GM12891 (cell line): ENCODE data around the gene IDH3G.
"Not testable (repeated sequence)": the region's sequence is repeated elsewhere in the genome, so short reads cannot be mapped to it uniquely, and the experiment has no call there.

Experiments used
- DNase-seq: peaks from one replicate; pipeline ENCODE4 v3.0.0; 2011; ENCODE audit warnings: low spot score; ENCODE audit not compliant: insufficient read length
- FAIRE-seq: peaks from 2 replicates; lab custom pipeline; 2011; peaks lifted over from hg19 to GRCh38; lab: Jason Lieb, UNC
- PAX5 ChIP-seq: IDR thresholded peaks from 2 replicates; pipeline ENCODE4 v1.6.1; 2011; ENCODE audit warnings: low read length, moderate library complexity, mild to moderate bottlenecking; ENCODE audit not compliant: insufficient read depth, severe bottlenecking
- POLR2A ChIP-seq: IDR thresholded peaks from 2 replicates; pipeline ENCODE4 v1.6.1; 2011; ENCODE audit warnings: low read depth, low read length, control low read depth
- POLR2AphosphoS5 ChIP-seq: IDR thresholded peaks from 2 replicates; pipeline ENCODE4 v1.6.1; 2011; ENCODE audit warnings: low read depth, low read length, control low read depth
- POU2F2 ChIP-seq: IDR thresholded peaks from 2 replicates; pipeline ENCODE4 v1.6.1; 2011; ENCODE audit warnings: low read depth, mild to moderate bottlenecking, control low read depth, low read length, moderate library complexity
- SPI1 ChIP-seq: IDR thresholded peaks from 2 replicates; pipeline ENCODE4 v1.6.1; 2011; ENCODE audit warnings: low read depth, low read length, control low read depth
- TAF1 ChIP-seq: IDR thresholded peaks from 2 replicates; pipeline ENCODE4 v1.6.1; 2011; ENCODE audit warnings: low read depth, low read length, control low read depth

IDH3G gene

GRCh38 chrX:153763989-153764755 lies 30.0 kb downstream of the IDH3G start, which contains the start of gene PLXNB3:
TSS of gene PLXNB3 (plus strand) at chrX:153764249. CDS start at chrX:153765536, 1,287 bp downstream.
- FAIRE-seq (peak; percentile 97), DNase-seq (peak; percentile 64)
- no peak for TF ChIP-seq POLR2AphosphoS5
- TF ChIP-seq TAF1 = no peak
- no peak for TF ChIP-seq POLR2A
- TF ChIP-seq SPI1 = no peak
- no peak for TF ChIP-seq POU2F2

- TF ChIP-seq POU2F2 (no peak), SPI1 (no peak), POLR2AphosphoS5 (no peak), POLR2A (no peak), PAX5 (no peak), TAF1 (no peak)
- no peak for FAIRE-seq
- DNase-seq = no peak
These were observed 30.8 kb downstream of the IDH3G start for GRCh38 chrX:153763298-153763932.

GRCh38 chrX:153762626-153763173 lies 31.5 kb downstream of the IDH3G start:
- FAIRE-seq = no peak
- DNase-seq = no peak
- TF ChIP-seq PAX5 = no peak
- TF ChIP-seq POLR2AphosphoS5 = no peak
- TF ChIP-seq POLR2A = no peak
- TF ChIP-seq TAF1 = no peak
- TF ChIP-seq POU2F2 = no peak
- no peak for TF ChIP-seq SPI1

- TF ChIP-seq POU2F2 (no peak), POLR2AphosphoS5 (no peak), PAX5 (no peak), SPI1 (no peak), TAF1 (no peak), POLR2A (no peak)
- DNase-seq (no peak), FAIRE-seq (no peak)
These were observed 32.3 kb downstream of the IDH3G start for GRCh38 chrX:153761863-153762262.

- no peak for TF ChIP-seq PAX5
- no peak for TF ChIP-seq POLR2A
- TF ChIP-seq SPI1 = no peak
- no peak for TF ChIP-seq TAF1
- TF ChIP-seq POU2F2 = no peak
- no peak for FAIRE-seq
- DNase-seq = no peak
These were observed 39.0 kb downstream of the IDH3G start for GRCh38 chrX:153755136-153755535.

- FAIRE-seq = no peak
- DNase-seq = no peak
- TF ChIP-seq POLR2A = no peak
These were observed 43.9 kb downstream of the IDH3G start for GRCh38 chrX:153750127-153750774.

- not testable (repeated sequence) for DNase-seq, FAIRE-seq
These were observed 45.2 kb downstream of the IDH3G start for GRCh38 chrX:153749017-153749416.

GRCh38 chrX:153746991-153747390 lies 47.2 kb downstream of the IDH3G start:
- DNase-seq, FAIRE-seq: not testable (repeated sequence)

GRCh38 chrX:153746359-153746758 lies 47.8 kb downstream of the IDH3G start:
- DNase-seq = no peak
- FAIRE-seq = no peak
- TF ChIP-seq PAX5 = no peak
- TF ChIP-seq SPI1 = no peak
- TF ChIP-seq POLR2AphosphoS5 = no peak
- TF ChIP-seq POLR2A = no peak
- no peak for TF ChIP-seq TAF1
- TF ChIP-seq POU2F2 = no peak

- not testable (repeated sequence) for FAIRE-seq, DNase-seq
These were observed 49.1 kb downstream of the IDH3G start for GRCh38 chrX:153745067-153745433.
